GM12878 (cell line): ENCODE results near the gene POU5F2.

Source experiments
- BHLHE40 ChIP-seq, 2 experiments: fragments of 450-650 bp in 1 of 2; IDR thresholded peaks; 2 replicates each; pipeline ENCODE4 v1.6.1; 2011 to 2017; ENCODE audit warnings: low read depth in 2 of 2, borderline replicate concordance in 1 of 2, improper control_type of control experiment in 1 of 2, low read length in 1 of 2, mild to moderate bottlenecking in 1 of 2
- CBX5 ChIP-seq: sonication (generic); IDR thresholded peaks from 2 replicates; pipeline ENCODE4 v1.6.1; 2016; ENCODE audit warnings: low read depth, moderate library complexity, mild to moderate bottlenecking, inconsistent platforms
- CTCF ChIP-seq, 3 experiments: IDR thresholded peaks in 2 of 3; conservative IDR thresholded peaks in 1 of 3; 2 replicates each; pipeline ENCODE4 v1.5.1; 2011; ENCODE audit warnings: low read depth in 3 of 3, low read length in 3 of 3, mild to moderate bottlenecking in 3 of 3, control low read depth in 2 of 3, moderate library complexity in 2 of 3, inconsistent platforms in 1 of 3, mixed read lengths in 1 of 3; ENCODE audit not compliant: control insufficient read depth in 2 of 3, insufficient read depth in 1 of 3; ENCODE audit errors: extremely low read depth in 1 of 3
- EZH2 ChIP-seq: IDR thresholded peaks from 2 replicates; pipeline ENCODE4 v1.6.1; 2012; ENCODE audit warnings: low read depth, mild to moderate bottlenecking, control low read depth, inconsistent platforms, low read length, borderline replicate concordance; ENCODE audit not compliant: control insufficient read depth
- GABPA ChIP-seq: IDR thresholded peaks from 2 replicates; pipeline ENCODE4 v1.6.1; 2014; ENCODE audit warnings: antibody characterized with exemption, low read depth, mild to moderate bottlenecking, inconsistent platforms
- IRF3 ChIP-seq: fragments of 450-650 bp; IDR thresholded peaks from 2 replicates; pipeline ENCODE4 v1.6.1; 2014; ENCODE audit warnings: mild to moderate bottlenecking
- POLR2A ChIP-seq: IDR thresholded peaks from 2 replicates; pipeline ENCODE4 v1.6.1; 2011; ENCODE audit warnings: low read depth, mild to moderate bottlenecking, low read length
- SMC3 ChIP-seq: IDR thresholded peaks from 2 replicates; pipeline ENCODE4 v1.6.1; 2011; ENCODE audit warnings: low read length, improper control_type of control experiment, borderline replicate concordance
- SREBF2 ChIP-seq: IDR thresholded peaks from 2 replicates; pipeline ENCODE4 v1.6.1; 2012; ENCODE audit warnings: mild to moderate bottlenecking, low read length
- TAF1 ChIP-seq: IDR thresholded peaks from 2 replicates; pipeline ENCODE4 v1.6.1; 2011; ENCODE audit warnings: mild to moderate bottlenecking, low read depth, low read length, borderline replicate concordance
- ZZZ3 ChIP-seq: IDR thresholded peaks from 2 replicates; pipeline ENCODE4 v1.6.1; 2011; ENCODE audit warnings: low read depth; ENCODE audit not compliant: control insufficient read depth, insufficient read length

- TF ChIP-seq CTCF (IDR thresholded peaks at IDR 0.05 in 2 of 3, conservative IDR thresholded peaks at IDR 0.05 in 1 of 3; ENCODE audit: control insufficient read depth in 2 of 3, extremely low read depth in 1 of 3, insufficient read depth in 1 of 3, low read depth in 3 of 3, low read length in 3 of 3): no peak
- no peak for TF ChIP-seq CBX5
- TF ChIP-seq ZZZ3: no peak
- TF ChIP-seq POLR2A: no peak
- no peak for TF ChIP-seq IRF3
- no peak for TF ChIP-seq BHLHE40 (IDR thresholded peaks at IDR 0.05; ENCODE audit: borderline replicate concordance in 1 of 2, low read depth in 2 of 2, low read length in 1 of 2)
- no peak for TF ChIP-seq SMC3
- no peak for TF ChIP-seq TAF1
- TF ChIP-seq EZH2: no peak
- TF ChIP-seq GABPA: no peak
- TF ChIP-seq SREBF2: no peak
Measured at GRCh38 chr5:93787598-93787997, 46.2 kb upstream of the POU5F2 start.
